Measurements from ENCODE around the gene IFITM5. TPM values are rescaled to one million over a fixed set of nuclear protein-coding genes. Genes with fewer than 3 reads are reported as not detected.

The IFITM5 gene
- total and polyA plus RNA-seq, 2 of the 8 experiments (the other 6 are each of a cell fraction or from before 2014, with no cell fraction given) = not detected

DNA sequence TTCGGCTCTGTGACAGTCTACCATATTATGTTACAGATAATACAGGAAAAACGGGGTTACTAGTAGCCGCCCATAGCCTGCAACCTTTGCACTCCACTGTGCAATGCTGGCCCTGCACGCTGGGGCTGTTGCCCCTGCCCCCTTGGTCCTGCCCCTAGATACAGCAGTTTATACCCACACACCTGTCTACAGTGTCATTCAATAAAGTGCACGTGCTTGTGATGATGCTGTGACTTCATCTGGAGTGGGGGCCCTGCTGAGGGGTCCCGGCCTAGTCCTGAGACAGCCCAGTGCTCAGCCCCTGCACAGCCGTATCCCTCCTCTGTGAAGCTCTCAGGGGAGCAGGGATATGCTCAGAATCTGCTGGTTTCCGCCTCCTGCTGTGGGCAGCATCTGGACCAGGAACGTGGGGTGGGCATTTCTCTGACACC lies 15.7 kb upstream of the IFITM5 start:
- H3K9ac ChIP-seq (replicated peaks in 1 of 4; ENCODE audit: extremely low read depth in 1 of 4, low read depth in 3 of 4, low read length in 3 of 4) = no peak overlapping the region; a peak in 2 of 7 replicates
- peaks cover 9 to 42% (median 32%) of the 10 kb centered on the region in 4 experiments for H3K4me1 ChIP-seq (replicated peaks in 1 of 4; ENCODE audit: control insufficient read depth in 3 of 4, insufficient read depth in 4 of 4, low read length in 3 of 4)
- 0 out of 2 replicates have a peak overlapping the region, but pooled peaks have one; percentile 3 for H3K18ac ChIP-seq (ENCODE audit: extremely low read depth, low read length)
- no peak for FAIRE-seq
- no peak overlapping the region for H3K56ac ChIP-seq (replicated peaks; ENCODE audit: insufficient read length, low read depth, low read length)
- H4K20me1 ChIP-seq (replicated peaks in 1 of 2; ENCODE audit: control insufficient read depth in 1 of 2, insufficient read depth in 2 of 2, low read length in 2 of 2) = peaks cover 0 to 5% of the 10 kb centered on the region in 2 experiments
- no peak overlapping the region for H3K23ac ChIP-seq (ENCODE audit: insufficient read length)
- H3K23me2 ChIP-seq (ENCODE audit: low read depth, low read length) = peaks cover 15% of the 10 kb centered on the region; the same call in 1 of the 2 replicates
- no peak overlapping the region for H2AFZ ChIP-seq (ENCODE audit: low read length)
- no peak overlapping the region for H3K14ac ChIP-seq (ENCODE audit: insufficient read length)
- peaks cover 0 to 18% of the 10 kb centered on the region in 2 experiments; a peak in 2 of 4 replicates for H3K79me2 ChIP-seq (ENCODE audit: control insufficient read depth in 1 of 2, insufficient read depth in 2 of 2, low read length in 2 of 2)
- H3K4me2 ChIP-seq (ENCODE audit: insufficient read depth in 1 of 2, low read depth in 2 of 2, low read length in 2 of 2) = peak overlapping the region; percentile 75 to 89
- peaks cover 0 to 4% (median 0%) of the 10 kb centered on the region in 4 experiments; a peak in 1 of 8 replicates for H3K36me3 ChIP-seq (ENCODE audit: control insufficient read depth in 2 of 4, insufficient read depth in 4 of 4, low read length in 3 of 4)
- ChIA-PET CTCF (ENCODE audit: partially characterized antibody) (interaction anchor here (0.9 to 4.2 kb wide), 11 partner anchors 9 to 63 kb away, joined by 3 to 33 read pairs (median 4); no protein-coding TSS in a partner anchor), POLR2A (ENCODE audit: partially characterized antibody) (interaction anchor here (0.6 to 4.0 kb wide), 11 partner anchors 9 to 118 kb away, joined by 3 to 33 read pairs (median 4); partner anchors contain the start of gene IFITM2)
- TF ChIP-seq FOSL1 (IDR thresholded peaks at IDR 0.05; ENCODE audit: insufficient read depth, low read depth, low read length) = no peak
- TF ChIP-seq TAF1 (IDR thresholded peaks at IDR 0.05; ENCODE audit: low read depth, low read length) = no peak
- no peak for TF ChIP-seq BACH1 (IDR thresholded peaks at IDR 0.05; ENCODE audit: low read length)
- no peak overlapping the region for H2BK120ac ChIP-seq (replicated peaks; ENCODE audit: low read depth, low read length)
- H3K79me1 ChIP-seq (ENCODE audit: low read depth, low read length) = no peaks in the 10 kb centered on the region
- H3K9me3 ChIP-seq (ENCODE audit: insufficient read depth in 2 of 2, low read depth in 1 of 2, low read length in 1 of 2) = no peaks in the 10 kb centered on the region
- no peak overlapping the region for H4K5ac ChIP-seq (ENCODE audit: insufficient read length, low read depth, low read length)
- H2BK5ac ChIP-seq (ENCODE audit: low read depth, low read length) = no peak overlapping the region; the same call in 1 of the 2 replicates
- no peak for DNase-seq (ENCODE audit: low read depth in 1 of 2, low spot score in 2 of 2)
- H3K27ac ChIP-seq (ENCODE audit: low read depth, low read length) = no peak overlapping the region
- no peak overlapping the region for H4K8ac ChIP-seq (ENCODE audit: extremely low read depth, insufficient read depth, low read length)
- H3K4me3 ChIP-seq (ENCODE audit: extremely low read depth in 1 of 4, insufficient read depth in 2 of 4, low read depth in 3 of 4, low read length in 4 of 4) = peak overlapping the region; percentile 59 to 94 (median 76)
- peak overlapping the region; percentile 32 for H4K91ac ChIP-seq (replicated peaks; ENCODE audit: insufficient read length, low read length)
- H2AK5ac ChIP-seq (ENCODE audit: low read depth, low read length) = no peak overlapping the region
- no peaks in the 10 kb centered on the region for H3K27me3 ChIP-seq (replicated peaks in 1 of 4; ENCODE audit: control insufficient read depth in 3 of 4, extremely low read depth in 1 of 4, insufficient read depth in 3 of 4, low read length in 3 of 4)
- H2BK12ac ChIP-seq (ENCODE audit: low read depth, low read length) = no peak overlapping the region; the same call in 1 of the 2 replicates
- 48% methylated on average over 9 of the region's 9 CpGs; no CpG with 5 or more reads in 1 of the 2 experiments for WGBS, 2 experiments (ENCODE audit: extremely low coverage in 1 of 2, insufficient coverage in 1 of 2, insufficient read length in 1 of 2, insufficient replicate concordance in 2 of 2, low coverage in 1 of 2, low lambda C conversion rate in 2 of 2, missing lambda C conversion rate in 1 of 2)
- H3K4ac ChIP-seq (replicated peaks; ENCODE audit: insufficient read length, low read depth, low read length) = no peak overlapping the region
- H2BK20ac ChIP-seq (ENCODE audit: low read length) = no peak overlapping the region
- no peak overlapping the region for H2BK15ac ChIP-seq (ENCODE audit: low read length)
